ENCODE results near the gene NXT2. TPM values are rescaled to one million over a fixed set of nuclear protein-coding genes. Genes with fewer than 3 reads are reported as not detected.
"Not testable (repeated sequence)": the region's sequence is repeated elsewhere in the genome, so short reads cannot be mapped to it uniquely, and the experiment has no call there.

Gene NXT2
- total RNA-seq, 1 experiment from 2014 or later, result 14.6 TPM

DNA sequence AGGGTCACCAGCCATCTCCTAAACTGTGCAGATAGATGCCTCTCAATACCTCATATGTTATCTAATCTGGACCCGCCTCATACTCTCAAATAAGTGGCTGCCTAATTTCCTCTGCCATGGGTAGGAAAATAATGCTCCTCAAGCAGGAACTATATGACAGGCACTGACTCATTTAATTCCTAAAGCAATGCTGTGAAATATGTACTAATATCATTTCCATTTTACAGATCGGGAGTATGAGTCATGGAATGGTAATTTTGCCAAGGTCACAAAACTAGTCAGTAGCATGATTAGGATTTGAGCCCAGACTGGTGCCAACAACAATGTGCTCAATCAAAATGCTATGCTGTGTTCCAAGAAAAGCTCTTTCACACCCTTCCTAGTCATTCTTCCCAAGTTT is 3.0 kb upstream of the NXT2 start:
- TF ChIP-seq, protein P1, sequence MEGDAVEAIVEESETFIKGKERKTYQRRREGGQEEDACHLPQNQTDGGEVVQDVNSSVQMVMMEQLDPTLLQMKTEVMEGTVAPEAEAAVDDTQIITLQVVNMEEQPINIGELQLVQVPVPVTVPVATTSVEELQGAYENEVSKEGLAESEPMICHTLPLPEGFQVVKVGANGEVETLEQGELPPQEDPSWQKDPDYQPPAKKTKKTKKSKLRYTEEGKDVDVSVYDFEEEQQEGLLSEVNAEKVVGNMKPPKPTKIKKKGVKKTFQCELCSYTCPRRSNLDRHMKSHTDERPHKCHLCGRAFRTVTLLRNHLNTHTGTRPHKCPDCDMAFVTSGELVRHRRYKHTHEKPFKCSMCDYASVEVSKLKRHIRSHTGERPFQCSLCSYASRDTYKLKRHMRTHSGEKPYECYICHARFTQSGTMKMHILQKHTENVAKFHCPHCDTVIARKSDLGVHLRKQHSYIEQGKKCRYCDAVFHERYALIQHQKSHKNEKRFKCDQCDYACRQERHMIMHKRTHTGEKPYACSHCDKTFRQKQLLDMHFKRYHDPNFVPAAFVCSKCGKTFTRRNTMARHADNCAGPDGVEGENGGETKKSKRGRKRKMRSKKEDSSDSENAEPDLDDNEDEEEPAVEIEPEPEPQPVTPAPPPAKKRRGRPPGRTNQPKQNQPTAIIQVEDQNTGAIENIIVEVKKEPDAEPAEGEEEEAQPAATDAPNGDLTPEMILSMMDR (IDR thresholded peaks at IDR 0.05; ENCODE audit: unreplicated experiment), result no peak
- peaks cover 20% of the 10 kb centered on the region for H3K36me3 Mint-ChIP-seq (ENCODE audit: insufficient read depth, unreplicated experiment)
- CTCF ChIA-PET, result no interaction called here
- no peak overlapping the region for H3K4me3 Mint-ChIP-seq (ENCODE audit: low read depth, unreplicated experiment)
- intact Hi-C loops (cut with micrococcal nuclease; ENCODE audit: unreplicated experiment), result no loop called here
- peaks cover 17% of the 10 kb centered on the region for H3K4me1 Mint-ChIP-seq (ENCODE audit: low read depth, unreplicated experiment)
- no peaks in the 10 kb centered on the region for H3K27me3 Mint-ChIP-seq (ENCODE audit: unreplicated experiment)
- no TSS peak for BruUV-seq (replicated peaks)
- no peaks in the 10 kb centered on the region for H3K9me3 Mint-ChIP-seq (ENCODE audit: low read depth, unreplicated experiment)
- no peak for DNase-seq
- peak overlapping the region; percentile 33 for H3K27ac Mint-ChIP-seq (ENCODE audit: unreplicated experiment)

DNA sequence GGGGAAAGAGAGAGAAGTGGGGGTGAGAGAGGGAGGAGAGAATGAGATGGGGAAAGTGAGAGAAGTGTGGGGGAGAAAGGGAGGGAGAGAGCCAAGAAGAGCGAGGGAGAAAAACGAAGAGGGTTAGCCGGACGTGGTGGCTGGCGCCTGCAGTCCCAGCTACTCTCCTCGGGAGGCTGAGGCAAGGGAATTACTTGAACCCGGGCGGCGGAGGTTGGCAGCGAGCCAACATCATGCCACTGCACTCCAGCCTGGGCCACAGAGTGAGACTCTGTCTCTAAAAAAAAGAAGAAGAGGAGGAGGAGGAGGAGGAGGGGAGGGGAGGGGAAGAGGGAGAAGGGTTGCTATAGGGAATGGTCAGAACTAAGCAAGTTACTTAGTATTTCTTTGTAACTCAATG is 1.7 kb upstream of the NXT2 start:
- Mint-ChIP-seq H3K9me3 (ENCODE audit: low read depth, unreplicated experiment) (no peaks in the 10 kb centered on the region), H3K4me3 (ENCODE audit: low read depth, unreplicated experiment) (no peak overlapping the region), H3K27ac (ENCODE audit: unreplicated experiment) (peak overlapping the region; percentile 73), H3K4me1 (ENCODE audit: low read depth, unreplicated experiment) (peaks cover 17% of the 10 kb centered on the region), H3K27me3 (ENCODE audit: unreplicated experiment) (no peaks in the 10 kb centered on the region), H3K36me3 (ENCODE audit: insufficient read depth, unreplicated experiment) (peaks cover 20% of the 10 kb centered on the region)
- BruUV-seq (replicated peaks), result no TSS peak
- DNase-seq, result no peak
- intact Hi-C loops (cut with micrococcal nuclease; ENCODE audit: unreplicated experiment), result loop anchor here (5.0 kb wide), 1 partner anchor 97 kb away; no protein-coding TSS in a partner anchor
- TF ChIP-seq, protein P1 (IDR thresholded peaks at IDR 0.05; ENCODE audit: unreplicated experiment), result no peak
- CTCF ChIA-PET, result no interaction called here

DNA sequence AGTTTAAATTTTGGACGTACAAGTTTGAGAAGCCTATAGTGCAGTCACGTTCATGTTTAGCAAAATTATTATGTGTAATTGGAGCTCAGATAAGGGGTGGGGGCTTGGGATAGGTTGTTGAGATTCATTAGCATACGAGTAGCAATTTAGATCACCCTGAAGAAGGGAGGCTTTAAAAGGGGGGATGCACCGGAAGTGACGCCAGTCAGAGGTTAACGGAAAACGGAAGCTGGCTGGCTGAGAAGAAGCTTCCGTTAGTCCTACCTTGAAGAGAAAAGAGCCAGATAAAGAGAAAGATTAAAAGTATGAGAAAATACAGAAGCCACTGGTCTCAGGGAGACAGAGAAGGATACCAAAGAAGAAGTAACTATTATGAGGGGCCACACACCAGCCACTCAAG is 1.1 kb upstream of the NXT2 start:
- no peaks in the 10 kb centered on the region for H3K9me3 Mint-ChIP-seq (ENCODE audit: low read depth, unreplicated experiment)
- no peaks in the 10 kb centered on the region for H3K27me3 Mint-ChIP-seq (ENCODE audit: unreplicated experiment)
- TF ChIP-seq, protein P1 (IDR thresholded peaks at IDR 0.05; ENCODE audit: unreplicated experiment), result no peak
- H3K36me3 Mint-ChIP-seq (ENCODE audit: insufficient read depth, unreplicated experiment), result peaks cover 20% of the 10 kb centered on the region
- CTCF ChIA-PET, result no interaction called here
- no TSS peak for BruUV-seq (replicated peaks)
- H3K4me3 Mint-ChIP-seq (ENCODE audit: low read depth, unreplicated experiment), result no peak overlapping the region
- H3K27ac Mint-ChIP-seq (ENCODE audit: unreplicated experiment), result no peak overlapping the region
- no peak for DNase-seq
- H3K4me1 Mint-ChIP-seq (ENCODE audit: low read depth, unreplicated experiment), result peaks cover 17% of the 10 kb centered on the region
- intact Hi-C loops (cut with micrococcal nuclease; ENCODE audit: unreplicated experiment), result loop anchor here (5.0 kb wide), 1 partner anchor 97 kb away; no protein-coding TSS in a partner anchor

DNA sequence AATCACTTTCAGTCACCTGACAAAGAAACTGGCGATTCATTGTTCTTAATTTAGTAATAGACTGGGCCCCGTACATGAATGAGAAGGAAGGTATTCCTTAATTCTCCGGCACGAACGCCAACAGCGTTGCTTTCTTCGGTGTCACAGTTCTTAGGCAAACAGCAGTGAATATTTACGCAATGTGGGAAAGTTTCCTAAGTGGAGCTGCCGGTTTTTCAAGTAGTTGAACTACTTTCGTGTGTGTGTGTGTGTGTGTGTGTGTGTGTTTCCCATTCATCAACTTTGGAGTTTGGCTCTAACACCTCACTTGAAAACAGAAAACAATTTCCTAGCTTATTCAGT is 651 bp downstream of the NXT2 start:
- no peaks in the 10 kb centered on the region for H3K27me3 Mint-ChIP-seq (ENCODE audit: unreplicated experiment)
- H3K36me3 Mint-ChIP-seq (ENCODE audit: insufficient read depth, unreplicated experiment), result peaks cover 20% of the 10 kb centered on the region
- H3K27ac Mint-ChIP-seq (ENCODE audit: unreplicated experiment), result peak overlapping the region; percentile 98
- H3K9me3 Mint-ChIP-seq (ENCODE audit: low read depth, unreplicated experiment), result no peaks in the 10 kb centered on the region
- intact Hi-C loops (cut with micrococcal nuclease; ENCODE audit: unreplicated experiment), result loop anchor here (2.0 to 5.0 kb wide), 2 partner anchors 50 to 95 kb away; no protein-coding TSS in a partner anchor
- TF ChIP-seq, protein P1 (IDR thresholded peaks at IDR 0.05; ENCODE audit: unreplicated experiment), result no peak
- H3K4me1 Mint-ChIP-seq (ENCODE audit: low read depth, unreplicated experiment), result peaks cover 17% of the 10 kb centered on the region
- CTCF ChIA-PET, result interaction anchor here (0.5 to 1.0 kb wide), 3 partner anchors 52 to 354 kb away, joined by 3 to 4 read pairs (median 4); no protein-coding TSS in a partner anchor
- DNase-seq, result peak; percentile 59
- H3K4me3 Mint-ChIP-seq (ENCODE audit: low read depth, unreplicated experiment), result peak overlapping the region; percentile 80
- BruUV-seq (replicated peaks), result no TSS peak

DNA sequence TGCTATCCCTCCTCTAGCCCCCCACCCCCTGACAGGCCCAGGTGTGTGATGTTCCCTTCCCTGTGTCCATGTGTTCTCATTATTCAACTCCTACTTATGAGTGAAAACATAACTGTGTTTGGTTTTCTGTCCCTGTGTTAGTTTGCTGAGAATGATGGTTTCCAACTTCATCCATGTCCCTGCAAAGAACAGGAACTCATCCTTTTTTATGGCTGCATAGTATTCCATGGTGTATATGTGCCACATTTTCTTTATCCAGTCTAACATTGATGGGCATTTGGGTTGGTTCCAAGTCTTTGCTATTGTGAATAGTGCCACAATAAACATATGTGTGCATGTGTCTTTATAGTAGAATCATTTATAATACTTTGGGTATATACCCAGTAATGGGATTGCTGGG is 2.4 kb downstream of the NXT2 start:
- H3K4me1 Mint-ChIP-seq (ENCODE audit: low read depth, unreplicated experiment); H3K9me3 Mint-ChIP-seq (ENCODE audit: low read depth, unreplicated experiment); H3K4me3 Mint-ChIP-seq (ENCODE audit: low read depth, unreplicated experiment); BruUV-seq (replicated peaks); DNase-seq; CTCF ChIA-PET; H3K27me3 Mint-ChIP-seq (ENCODE audit: unreplicated experiment); H3K27ac Mint-ChIP-seq (ENCODE audit: unreplicated experiment): not testable (repeated sequence)
- intact Hi-C loops (cut with micrococcal nuclease; ENCODE audit: unreplicated experiment), result loop anchor here (5.0 kb wide), 1 partner anchor 93 kb away; no protein-coding TSS in a partner anchor
- H3K36me3 Mint-ChIP-seq (ENCODE audit: insufficient read depth, unreplicated experiment), result peaks cover 20% of the 10 kb centered on the region

All from Calu3 (cell line).